Measurements from ENCODE around the gene RNF224. TPM values are rescaled to one million over a fixed set of nuclear protein-coding genes. Genes with fewer than 3 reads are reported as not detected.

Gene RNF224
- total and polyA plus RNA-seq, 2 experiments from 2014 or later, result 0.63 TPM; not detected in 1

DNA sequence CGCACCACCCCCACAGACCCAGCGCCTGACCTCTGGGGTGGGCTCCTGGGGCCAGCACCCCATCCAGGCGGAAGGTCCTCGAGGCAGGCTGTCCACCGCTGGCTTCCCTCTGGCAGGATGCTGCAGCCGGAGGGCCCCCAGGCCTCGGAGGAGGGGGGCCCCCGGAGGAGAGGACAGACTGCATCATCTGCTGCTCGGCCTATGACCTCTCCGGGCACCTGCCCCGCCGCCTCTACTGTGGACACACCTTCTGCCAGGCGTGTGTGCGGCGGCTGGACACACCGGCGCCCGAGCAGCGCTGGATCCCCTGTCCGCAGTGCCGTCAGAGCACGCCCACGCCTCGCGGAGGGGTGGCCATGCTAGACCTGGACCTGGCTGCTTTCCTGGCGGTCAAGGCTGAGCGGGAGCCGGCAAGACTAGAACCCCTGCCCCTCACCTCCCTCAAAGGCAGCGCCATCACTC lies 1.2 kb downstream of the RNF224 start:
- no peak overlapping the region for H3K27ac Mint-ChIP-seq
- H3K4me1 Mint-ChIP-seq, result peaks cover 2% of the 10 kb centered on the region; the same call in 2 of the 3 replicates

More for the DNA sequence above, 1.2 kb downstream of the RNF224 start:
- Histone ChIP-seq H3K27me3 (ENCODE audit: insufficient read depth) (no peaks in the 10 kb centered on the region), H3K4me2 (no peak overlapping the region), H3K4me3 (no peak overlapping the region), H2AFZ (no peak overlapping the region), H3F3A (replicated peaks; ENCODE audit: low read depth) (0 out of 2 replicates have a peak, but pooled peaks cover 6% of the 10 kb centered on the region), H3K4me1 (ENCODE audit: insufficient read depth) (no peaks in the 10 kb centered on the region; the same call in 1 of the 2 replicates), H3K9me2 (ENCODE audit: insufficient read depth) (no peaks in the 10 kb centered on the region), H3K79me2 (replicated peaks; ENCODE audit: insufficient read depth) (no peaks in the 10 kb centered on the region), H3K27ac (ENCODE audit: low read depth) (no peak overlapping the region), H4K20me1 (replicated peaks; ENCODE audit: insufficient read depth) (no peaks in the 10 kb centered on the region), H3K36me3 (ENCODE audit: insufficient read depth) (no peaks in the 10 kb centered on the region)
- no peak overlapping the region for H3K4me3 Mint-ChIP-seq
- H3K36me3 Mint-ChIP-seq (ENCODE audit: low read depth), result no peaks in the 10 kb centered on the region
- no peak for DNase-seq (ENCODE audit: low spot score)
- no peak for ATAC-seq
- no peaks in the 10 kb centered on the region for H3K9me3 Mint-ChIP-seq
- TF ChIP-seq ZNF114 (CRISPR knock-in tag; IDR thresholded peaks at IDR 0.05) (no peak), NANOG (IDR thresholded peaks at IDR 0.05; ENCODE audit: borderline replicate concordance) (no peak), ZNF331 (CRISPR knock-in tag; IDR thresholded peaks at IDR 0.05; ENCODE audit: low read depth) (no peak), POLR2AphosphoS5 (IDR thresholded peaks at IDR 0.05; ENCODE audit: low read depth) (no peak), JUNB (IDR thresholded peaks at IDR 0.05; ENCODE audit: unreplicated experiment) (no peak), EZH2phosphoT487 (IDR thresholded peaks at IDR 0.05; ENCODE audit: unreplicated experiment) (no peak), STAT1 (IDR thresholded peaks at IDR 0.05; ENCODE audit: unreplicated experiment) (no peak), CREB1 (CRISPR knock-in tag; IDR thresholded peaks at IDR 0.05; ENCODE audit: low read depth) (no peak), EZH2 (IDR thresholded peaks at IDR 0.05; ENCODE audit: low read depth, unreplicated experiment) (no peak)
- TF ChIP-seq, protein P1, sequence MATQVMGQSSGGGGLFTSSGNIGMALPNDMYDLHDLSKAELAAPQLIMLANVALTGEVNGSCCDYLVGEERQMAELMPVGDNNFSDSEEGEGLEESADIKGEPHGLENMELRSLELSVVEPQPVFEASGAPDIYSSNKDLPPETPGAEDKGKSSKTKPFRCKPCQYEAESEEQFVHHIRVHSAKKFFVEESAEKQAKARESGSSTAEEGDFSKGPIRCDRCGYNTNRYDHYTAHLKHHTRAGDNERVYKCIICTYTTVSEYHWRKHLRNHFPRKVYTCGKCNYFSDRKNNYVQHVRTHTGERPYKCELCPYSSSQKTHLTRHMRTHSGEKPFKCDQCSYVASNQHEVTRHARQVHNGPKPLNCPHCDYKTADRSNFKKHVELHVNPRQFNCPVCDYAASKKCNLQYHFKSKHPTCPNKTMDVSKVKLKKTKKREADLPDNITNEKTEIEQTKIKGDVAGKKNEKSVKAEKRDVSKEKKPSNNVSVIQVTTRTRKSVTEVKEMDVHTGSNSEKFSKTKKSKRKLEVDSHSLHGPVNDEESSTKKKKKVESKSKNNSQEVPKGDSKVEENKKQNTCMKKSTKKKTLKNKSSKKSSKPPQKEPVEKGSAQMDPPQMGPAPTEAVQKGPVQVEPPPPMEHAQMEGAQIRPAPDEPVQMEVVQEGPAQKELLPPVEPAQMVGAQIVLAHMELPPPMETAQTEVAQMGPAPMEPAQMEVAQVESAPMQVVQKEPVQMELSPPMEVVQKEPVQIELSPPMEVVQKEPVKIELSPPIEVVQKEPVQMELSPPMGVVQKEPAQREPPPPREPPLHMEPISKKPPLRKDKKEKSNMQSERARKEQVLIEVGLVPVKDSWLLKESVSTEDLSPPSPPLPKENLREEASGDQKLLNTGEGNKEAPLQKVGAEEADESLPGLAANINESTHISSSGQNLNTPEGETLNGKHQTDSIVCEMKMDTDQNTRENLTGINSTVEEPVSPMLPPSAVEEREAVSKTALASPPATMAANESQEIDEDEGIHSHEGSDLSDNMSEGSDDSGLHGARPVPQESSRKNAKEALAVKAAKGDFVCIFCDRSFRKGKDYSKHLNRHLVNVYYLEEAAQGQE (IDR thresholded peaks at IDR 0.05; ENCODE audit: unreplicated experiment), result no peak
- TF ChIP-seq, protein P2, sequence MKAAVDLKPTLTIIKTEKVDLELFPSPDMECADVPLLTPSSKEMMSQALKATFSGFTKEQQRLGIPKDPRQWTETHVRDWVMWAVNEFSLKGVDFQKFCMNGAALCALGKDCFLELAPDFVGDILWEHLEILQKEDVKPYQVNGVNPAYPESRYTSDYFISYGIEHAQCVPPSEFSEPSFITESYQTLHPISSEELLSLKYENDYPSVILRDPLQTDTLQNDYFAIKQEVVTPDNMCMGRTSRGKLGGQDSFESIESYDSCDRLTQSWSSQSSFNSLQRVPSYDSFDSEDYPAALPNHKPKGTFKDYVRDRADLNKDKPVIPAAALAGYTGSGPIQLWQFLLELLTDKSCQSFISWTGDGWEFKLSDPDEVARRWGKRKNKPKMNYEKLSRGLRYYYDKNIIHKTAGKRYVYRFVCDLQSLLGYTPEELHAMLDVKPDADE (IDR thresholded peaks at IDR 0.05), result no peak
- TF ChIP-seq, protein P3, sequence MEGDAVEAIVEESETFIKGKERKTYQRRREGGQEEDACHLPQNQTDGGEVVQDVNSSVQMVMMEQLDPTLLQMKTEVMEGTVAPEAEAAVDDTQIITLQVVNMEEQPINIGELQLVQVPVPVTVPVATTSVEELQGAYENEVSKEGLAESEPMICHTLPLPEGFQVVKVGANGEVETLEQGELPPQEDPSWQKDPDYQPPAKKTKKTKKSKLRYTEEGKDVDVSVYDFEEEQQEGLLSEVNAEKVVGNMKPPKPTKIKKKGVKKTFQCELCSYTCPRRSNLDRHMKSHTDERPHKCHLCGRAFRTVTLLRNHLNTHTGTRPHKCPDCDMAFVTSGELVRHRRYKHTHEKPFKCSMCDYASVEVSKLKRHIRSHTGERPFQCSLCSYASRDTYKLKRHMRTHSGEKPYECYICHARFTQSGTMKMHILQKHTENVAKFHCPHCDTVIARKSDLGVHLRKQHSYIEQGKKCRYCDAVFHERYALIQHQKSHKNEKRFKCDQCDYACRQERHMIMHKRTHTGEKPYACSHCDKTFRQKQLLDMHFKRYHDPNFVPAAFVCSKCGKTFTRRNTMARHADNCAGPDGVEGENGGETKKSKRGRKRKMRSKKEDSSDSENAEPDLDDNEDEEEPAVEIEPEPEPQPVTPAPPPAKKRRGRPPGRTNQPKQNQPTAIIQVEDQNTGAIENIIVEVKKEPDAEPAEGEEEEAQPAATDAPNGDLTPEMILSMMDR (conservative IDR thresholded peaks at IDR 0.05; ENCODE audit: low read depth in 2 of 2), result no peak
- TF ChIP-seq, protein P4, sequence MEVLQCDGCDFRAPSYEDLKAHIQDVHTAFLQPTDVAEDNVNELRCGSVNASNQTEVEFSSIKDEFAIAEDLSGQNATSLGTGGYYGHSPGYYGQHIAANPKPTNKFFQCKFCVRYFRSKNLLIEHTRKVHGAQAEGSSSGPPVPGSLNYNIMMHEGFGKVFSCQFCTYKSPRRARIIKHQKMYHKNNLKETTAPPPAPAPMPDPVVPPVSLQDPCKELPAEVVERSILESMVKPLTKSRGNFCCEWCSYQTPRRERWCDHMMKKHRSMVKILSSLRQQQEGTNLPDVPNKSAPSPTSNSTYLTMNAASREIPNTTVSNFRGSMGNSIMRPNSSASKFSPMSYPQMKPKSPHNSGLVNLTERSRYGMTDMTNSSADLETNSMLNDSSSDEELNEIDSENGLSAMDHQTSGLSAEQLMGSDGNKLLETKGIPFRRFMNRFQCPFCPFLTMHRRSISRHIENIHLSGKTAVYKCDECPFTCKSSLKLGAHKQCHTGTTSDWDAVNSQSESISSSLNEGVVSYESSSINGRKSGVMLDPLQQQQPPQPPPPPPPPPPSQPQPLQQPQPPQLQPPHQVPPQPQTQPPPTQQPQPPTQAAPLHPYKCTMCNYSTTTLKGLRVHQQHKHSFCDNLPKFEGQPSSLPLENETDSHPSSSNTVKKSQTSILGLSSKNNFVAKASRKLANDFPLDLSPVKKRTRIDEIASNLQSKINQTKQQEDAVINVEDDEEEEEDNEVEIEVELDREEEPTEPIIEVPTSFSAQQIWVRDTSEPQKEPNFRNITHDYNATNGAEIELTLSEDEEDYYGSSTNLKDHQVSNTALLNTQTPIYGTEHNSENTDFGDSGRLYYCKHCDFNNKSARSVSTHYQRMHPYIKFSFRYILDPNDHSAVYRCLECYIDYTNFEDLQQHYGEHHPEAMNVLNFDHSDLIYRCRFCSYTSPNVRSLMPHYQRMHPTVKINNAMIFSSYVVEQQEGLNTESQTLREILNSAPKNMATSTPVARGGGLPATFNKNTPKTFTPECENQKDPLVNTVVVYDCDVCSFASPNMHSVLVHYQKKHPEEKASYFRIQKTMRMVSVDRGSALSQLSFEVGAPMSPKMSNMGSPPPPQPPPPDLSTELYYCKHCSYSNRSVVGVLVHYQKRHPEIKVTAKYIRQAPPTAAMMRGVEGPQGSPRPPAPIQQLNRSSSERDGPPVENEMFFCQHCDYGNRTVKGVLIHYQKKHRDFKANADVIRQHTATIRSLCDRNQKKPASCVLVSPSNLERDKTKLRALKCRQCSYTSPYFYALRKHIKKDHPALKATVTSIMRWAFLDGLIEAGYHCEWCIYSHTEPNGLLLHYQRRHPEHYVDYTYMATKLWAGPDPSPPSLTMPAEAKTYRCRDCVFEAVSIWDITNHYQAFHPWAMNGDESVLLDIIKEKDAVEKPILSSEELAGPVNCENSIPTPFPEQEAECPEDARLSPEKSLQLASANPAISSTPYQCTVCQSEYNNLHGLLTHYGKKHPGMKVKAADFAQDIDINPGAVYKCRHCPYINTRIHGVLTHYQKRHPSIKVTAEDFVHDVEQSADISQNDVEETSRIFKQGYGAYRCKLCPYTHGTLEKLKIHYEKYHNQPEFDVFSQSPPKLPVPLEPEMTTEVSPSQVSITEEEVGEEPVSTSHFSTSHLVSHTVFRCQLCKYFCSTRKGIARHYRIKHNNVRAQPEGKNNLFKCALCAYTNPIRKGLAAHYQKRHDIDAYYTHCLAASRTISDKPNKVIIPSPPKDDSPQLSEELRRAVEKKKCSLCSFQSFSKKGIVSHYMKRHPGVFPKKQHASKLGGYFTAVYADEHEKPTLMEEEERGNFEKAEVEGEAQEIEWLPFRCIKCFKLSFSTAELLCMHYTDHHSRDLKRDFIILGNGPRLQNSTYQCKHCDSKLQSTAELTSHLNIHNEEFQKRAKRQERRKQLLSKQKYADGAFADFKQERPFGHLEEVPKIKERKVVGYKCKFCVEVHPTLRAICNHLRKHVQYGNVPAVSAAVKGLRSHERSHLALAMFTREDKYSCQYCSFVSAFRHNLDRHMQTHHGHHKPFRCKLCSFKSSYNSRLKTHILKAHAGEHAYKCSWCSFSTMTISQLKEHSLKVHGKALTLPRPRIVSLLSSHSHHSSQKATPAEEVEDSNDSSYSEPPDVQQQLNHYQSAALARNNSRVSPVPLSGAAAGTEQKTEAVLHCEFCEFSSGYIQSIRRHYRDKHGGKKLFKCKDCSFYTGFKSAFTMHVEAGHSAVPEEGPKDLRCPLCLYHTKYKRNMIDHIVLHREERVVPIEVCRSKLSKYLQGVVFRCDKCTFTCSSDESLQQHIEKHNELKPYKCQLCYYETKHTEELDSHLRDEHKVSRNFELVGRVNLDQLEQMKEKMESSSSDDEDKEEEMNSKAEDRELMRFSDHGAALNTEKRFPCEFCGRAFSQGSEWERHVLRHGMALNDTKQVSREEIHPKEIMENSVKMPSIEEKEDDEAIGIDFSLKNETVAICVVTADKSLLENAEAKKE (CRISPR knock-in tag; IDR thresholded peaks at IDR 0.05), result no peak
- peaks cover 3% of the 10 kb centered on the region for H3K27me3 Mint-ChIP-seq (ENCODE audit: insufficient read depth, low read depth, poor library complexity)
